B cell (primary cell): Measurements from ENCODE around the gene USP9X. TPM values are rescaled to one million over a fixed set of nuclear protein-coding genes. Genes with fewer than 3 reads are reported as not detected.

Experiments used
- ATAC-seq: fragments of 200-7000 bp; cut with Tn5 transposase; one replicate; pipeline ENCODE4 v1.10.0; 2021; ENCODE audit warnings: low read depth, mild to moderate bottlenecking, moderate number of reproducible peaks, moderate library complexity
- CTCF ChIA-PET: fragments of 350-600 bp; sonication (Branson Sonifier 250); formaldehyde crosslinking; loops from one replicate; lab custom pipeline; 2021; ENCODE audit warnings: antibody characterized with exemption, inconsistent platforms; lab: Charles Lee
- POLR2A ChIA-PET: fragments of 350-600 bp; sonication (Branson Sonifier 250); formaldehyde crosslinking; loops from one replicate; lab custom pipeline; 2021; ENCODE audit warnings: antibody characterized with exemption; lab: Charles Lee
- DNase-seq: peaks from one replicate; pipeline ENCODE4 v3.0.0; 2013
- H2AFZ ChIP-seq: 2 replicates; pipeline ENCODE4 v1.6.1; 2012; ENCODE audit warnings: mild to moderate bottlenecking, low read depth, low read length; ENCODE audit not compliant: insufficient read depth, poor library complexity, severe bottlenecking
- H3K27ac ChIP-seq, 2 donors: 1 replicate in 1 of 2; 2 replicates in 1 of 2; pipeline ENCODE4 v1.5.1; 2012 to 2013; ENCODE audit warnings: low read length in 2 of 2, mild to moderate bottlenecking in 2 of 2, moderate library complexity in 1 of 2
- H3K27me3 ChIP-seq, 4 experiments: fragments of 200-600 bp in 1 of 4; sonication (generic) in 1 of 4; replicated peaks in 1 of 4; 1 replicate in 2 of 4; 2 replicates in 2 of 4; pipeline versions ENCODE4 v1.6.1 to v1.7.0; 2013 to 2016; ENCODE audit warnings: low read length in 3 of 4, mild to moderate bottlenecking in 2 of 4, mixed read lengths in 1 of 4, moderate library complexity in 1 of 4; ENCODE audit not compliant: insufficient read depth in 4 of 4, control insufficient read depth in 3 of 4; ENCODE audit errors: control extremely low read depth in 1 of 4
- H3K36me3 ChIP-seq, 2 experiments: replicated peaks in 1 of 2; 1 replicate in 1 of 2; 2 replicates in 1 of 2; pipeline versions ENCODE4 v1.6.1 to v1.7.1; 2013; ENCODE audit warnings: low read length in 1 of 2; ENCODE audit not compliant: insufficient read depth in 2 of 2, control insufficient read depth in 1 of 2; ENCODE audit errors: control extremely low read depth in 1 of 2, extremely low read depth in 1 of 2
- H3K4me1 ChIP-seq, 2 donors: fragments of 200-600 bp in 1 of 2; sonication (generic) in 1 of 2; 1 replicate in 1 of 2; 2 replicates in 1 of 2; pipeline versions ENCODE4 v1.5.1 to v1.6.1; 2013 to 2017; ENCODE audit warnings: low read length in 2 of 2; ENCODE audit not compliant: control insufficient read depth in 2 of 2, insufficient read depth in 2 of 2
- H3K4me2 ChIP-seq: replicated peaks from 2 replicates; pipeline ENCODE3; 2012; ENCODE audit warnings: mild to moderate bottlenecking, low read depth, low read length; ENCODE audit not compliant: poor library complexity, severe bottlenecking
- H3K4me3 ChIP-seq, 5 experiments: fragments of 200-600 bp in 1 of 5; sonication (generic) in 1 of 5; 1 replicate in 3 of 5; 2 replicates in 2 of 5; pipeline versions ENCODE4 v1.5.1 to v1.7.0; 2011 to 2016; ENCODE audit warnings: low read length in 4 of 5, mild to moderate bottlenecking in 4 of 5, low read depth in 2 of 5, control low read depth in 1 of 5, moderate library complexity in 1 of 5; ENCODE audit not compliant: insufficient read depth in 1 of 5; ENCODE audit errors: control extremely low read depth in 1 of 5, extremely low read depth in 1 of 5
- H3K79me2 ChIP-seq: fragments of 200-600 bp; sonication (generic); one replicate; pipeline ENCODE4 v1.6.0; 2016; ENCODE audit warnings: low read length; ENCODE audit not compliant: control insufficient read depth, insufficient read depth
- H3K9ac ChIP-seq: fragments of 200-600 bp; sonication (generic); 2 replicates; pipeline ENCODE4 v1.6.1; 2017; ENCODE audit warnings: mild to moderate bottlenecking, low read length, moderate library complexity
- H3K9me3 ChIP-seq, 3 donors: one replicate each; pipeline versions ENCODE4 v1.6.1 to v1.7.1; 2013; ENCODE audit warnings: low read length in 2 of 3; ENCODE audit not compliant: control insufficient read depth in 2 of 3, insufficient read depth in 1 of 3; ENCODE audit errors: control extremely low read depth in 1 of 3
- H4K20me1 ChIP-seq: 2 replicates; pipeline ENCODE4 v1.6.0; 2012; ENCODE audit warnings: mild to moderate bottlenecking, low read length; ENCODE audit not compliant: insufficient read depth, control insufficient read depth, poor library complexity, severe bottlenecking
- H3K27ac Mint-ChIP-seq: one replicate; pipeline ENCODE4 v1.8.0; 2021; ENCODE audit warnings: mixed read lengths
- H3K27me3 Mint-ChIP-seq: one replicate; pipeline ENCODE4 v1.8.0; 2021; ENCODE audit warnings: mixed read lengths
- H3K4me1 Mint-ChIP-seq: one replicate; pipeline ENCODE4 v1.8.0; 2021; ENCODE audit warnings: mixed read lengths
- H3K4me3 Mint-ChIP-seq: one replicate; pipeline ENCODE4 v1.8.0; 2021; ENCODE audit warnings: mixed read lengths
- H3K9me3 Mint-ChIP-seq: one replicate; pipeline ENCODE4 v1.8.0; 2022; ENCODE audit warnings: mixed read lengths; ENCODE audit not compliant: insufficient read depth
- CTCF ChIP-seq: fragments of 200-600 bp; IDR thresholded peaks from one replicate; pipeline ENCODE4 v1.8.0; 2022; ENCODE audit warnings: antibody characterized with exemption, mild to moderate bottlenecking
- EZH2 ChIP-seq: IDR thresholded peaks from 2 replicates; pipeline ENCODE4 v1.6.1; 2012; ENCODE audit warnings: borderline replicate concordance, low read depth, mild to moderate bottlenecking, moderate library complexity, low read length; ENCODE audit not compliant: insufficient read depth, poor library complexity, severe bottlenecking
- WGBS: methylation state at CpG from one replicate; pipeline ENCODE4 v1.1.5; 2013; ENCODE audit warnings: missing lambda C conversion rate; ENCODE audit not compliant: insufficient coverage; 5-methylcytosine and 5-hydroxymethylcytosine counted together
- intact Hi-C: fragments of 100-400 bp; cut with micrococcal nuclease; formaldehyde crosslinking; loops from one replicate; pipeline ENCODE4 v1.10.0; 2022
- polyA plus RNA-seq: library from polyadenylated mRNA; depleted of rRNA; stranded (reverse); fragments of >200 nt; gene quantifications from 2 replicates; pipeline ENCODE4 v1.2.3, GENCODE V29; 2012
- total RNA-seq, 2 donors: library from RNA; stranded (reverse); fragments of 120-200 nt in 1 of 2; gene quantifications; 1 replicate in 1 of 2; 2 replicates in 1 of 2; pipeline versions ENCODE4 v1.2.3 to v1.2.4, GENCODE V29; 2013 to 2022

Gene USP9X
- total and polyA plus RNA-seq, 2 donors (not counting 1 experiment from before 2014, with no cell fraction given), result 9.6 to 87.6 TPM

DNA sequence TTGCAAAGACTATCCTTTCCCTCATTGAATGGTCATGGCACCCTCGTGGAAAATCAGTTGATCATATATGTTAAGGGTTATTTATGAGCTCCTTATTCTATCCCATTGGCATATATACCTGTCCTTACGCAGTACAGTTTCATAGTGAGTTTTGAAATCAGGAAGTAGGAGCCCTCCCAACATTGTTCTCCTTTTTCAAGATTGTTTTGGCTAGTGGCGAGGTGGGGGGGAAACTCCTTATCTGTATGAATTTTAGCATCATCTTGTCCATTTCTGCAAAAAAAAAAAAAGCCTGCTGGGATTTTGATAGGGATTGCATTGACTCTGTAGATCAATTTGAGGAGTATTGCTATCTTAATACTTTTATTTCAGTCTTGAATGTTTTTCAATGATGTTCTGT lies 2.5 kb upstream of the USP9X start:
- Histone ChIP-seq H3K4me2 (peak overlapping the region; percentile 13), H4K20me1 (peaks cover 23% of the 10 kb centered on the region), H3K27ac (no peak overlapping the region), H3K4me3 (no peak overlapping the region), H3K79me2 (peaks cover 20% of the 10 kb centered on the region), H3K9me3 (no peaks in the 10 kb centered on the region), H3K9ac (no peak overlapping the region), H3K4me1 (peaks cover 12 to 18% of the 10 kb centered on the region in 2 donors), H2AFZ (no peak overlapping the region), H3K36me3 (no peaks in the 10 kb centered on the region), H3K27me3 (no peaks in the 10 kb centered on the region)
- ChIA-PET CTCF (interaction anchor here (0.7 to 4.3 kb wide), 2 partner anchors 32 to 543 kb away, joined by 3 to 21 read pairs; no protein-coding TSS in a partner anchor), POLR2A (no interaction called here)
- intact Hi-C loops, result loop anchor here (10.0 kb wide), 2 partner anchors 362 to 1228 kb away; partner anchors contain the start of gene NYX
- no peak for ATAC-seq
- Mint-ChIP-seq H3K4me1 (peaks cover 18% of the 10 kb centered on the region), H3K27ac (no peak overlapping the region), H3K9me3 (no peaks in the 10 kb centered on the region), H3K27me3 (no peaks in the 10 kb centered on the region), H3K4me3 (no peak overlapping the region)
- WGBS, result no CpG with 5 or more reads among the region's 3 CpGs
- TF ChIP-seq EZH2 (no peak), CTCF (no peak)
- DNase-seq, result peak; percentile 42
